ENCODE data around the gene L2HGDH. TPM values are rescaled to one million over a fixed set of nuclear protein-coding genes. Genes with fewer than 3 reads are reported as not detected.

Gene L2HGDH
- polyA plus RNA-seq, 1 of the 3 experiments (the other 2 are of a cell fraction), result 8.4 TPM

DNA sequence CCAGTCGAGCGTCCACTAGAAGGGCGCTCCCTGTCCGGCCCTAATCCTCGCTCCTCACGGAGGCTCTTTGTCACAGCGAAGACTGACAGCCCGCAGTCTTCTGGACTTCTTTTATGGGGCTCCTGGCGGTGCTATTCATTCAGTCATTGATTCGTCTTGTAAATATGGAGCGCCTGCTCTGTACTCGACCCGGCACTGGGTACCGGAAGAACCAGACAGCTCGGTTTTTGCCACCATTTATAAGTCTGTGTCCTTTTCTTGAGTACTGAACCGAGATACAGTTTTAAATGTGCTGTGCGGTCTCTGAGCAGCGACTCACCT lies 665 bp upstream of the L2HGDH start:
- ChIA-PET CTCF (interaction anchor here (0.9 to 3.8 kb wide), 5 partner anchors 9 to 229 kb away, joined by 3 to 25 read pairs (median 7); partner anchors contain the start of gene MAP4K5), POLR2A (interaction anchor here (0.9 to 2.0 kb wide), 7 partner anchors 8 to 247 kb away, joined by 3 to 7 read pairs (median 4); partner anchors contain the start of genes ATL1, CDKL1, MAP4K5 and VCPKMT)
- H3K4me3 ChIP-seq (ENCODE audit: low read depth in 2 of 2, low read length in 1 of 2), result peak overlapping the region; percentile 64 to 69
- TF ChIP-seq, protein P1, sequence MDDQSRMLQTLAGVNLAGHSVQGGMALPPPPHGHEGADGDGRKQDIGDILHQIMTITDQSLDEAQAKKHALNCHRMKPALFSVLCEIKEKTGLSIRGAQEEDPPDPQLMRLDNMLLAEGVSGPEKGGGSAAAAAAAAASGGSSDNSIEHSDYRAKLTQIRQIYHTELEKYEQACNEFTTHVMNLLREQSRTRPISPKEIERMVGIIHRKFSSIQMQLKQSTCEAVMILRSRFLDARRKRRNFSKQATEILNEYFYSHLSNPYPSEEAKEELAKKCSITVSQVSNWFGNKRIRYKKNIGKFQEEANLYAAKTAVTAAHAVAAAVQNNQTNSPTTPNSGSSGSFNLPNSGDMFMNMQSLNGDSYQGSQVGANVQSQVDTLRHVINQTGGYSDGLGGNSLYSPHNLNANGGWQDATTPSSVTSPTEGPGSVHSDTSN (IDR thresholded peaks at IDR 0.05), result peak; percentile 44; the same call in 1 of the 2 replicates
- TF ChIP-seq TEAD4 (IDR thresholded peaks at IDR 0.05; ENCODE audit: borderline replicate concordance, insufficient read depth), result no peak
- peak; percentile 35; the same call in 1 of the 2 replicates for TF ChIP-seq YY1 (IDR thresholded peaks at IDR 0.05; ENCODE audit: low read depth)
- TF ChIP-seq POLR2AphosphoS5 (IDR thresholded peaks at IDR 0.05; ENCODE audit: low read depth, low read length), result peak; percentile 78; the same call in 1 of the 2 replicates
- TF ChIP-seq GATA2 (CRISPR knock-in tag; IDR thresholded peaks at IDR 0.05), result no peak
- WGBS (ENCODE audit: low lambda C conversion rate), result under 1% methylated on average over 15 of the region's 18 CpGs
- no peaks in the 10 kb centered on the region for H3K27me3 ChIP-seq (ENCODE audit: insufficient read depth)
- no peak for DNase-seq
- H3K79me2 ChIP-seq (ENCODE audit: insufficient read depth), result peaks cover 55% of the 10 kb centered on the region
- peak overlapping the region; percentile 71 for H2AFZ ChIP-seq (ENCODE audit: low read depth)
- no peaks in the 10 kb centered on the region for H3K9me3 ChIP-seq
- H3K9ac ChIP-seq, result peak overlapping the region; percentile 78
- H3K4me1 ChIP-seq (ENCODE audit: control insufficient read depth in 1 of 2, insufficient read depth in 2 of 2, low read depth in 1 of 2, low read length in 1 of 2), result peaks cover 6 to 7% of the 10 kb centered on the region in 2 experiments; a peak in 2 of 4 replicates
- peak overlapping the region; percentile 91 for H3K4me2 ChIP-seq
- peak overlapping the region; percentile 81 to 89 for H3K27ac ChIP-seq (ENCODE audit: low read depth in 2 of 2, low read length in 1 of 2)
- H3K9me2 ChIP-seq, result peaks cover 1% of the 10 kb centered on the region; the same call in 1 of the 2 replicates
- no peaks in the 10 kb centered on the region for H4K20me1 ChIP-seq (ENCODE audit: insufficient read depth)
- H3K36me3 ChIP-seq (replicated peaks in 1 of 2; ENCODE audit: control insufficient read depth in 1 of 2, insufficient read depth in 2 of 2, low read length in 1 of 2), result peaks cover 0 to 17% of the 10 kb centered on the region in 2 experiments
- peaks cover 2% of the 10 kb centered on the region for H3F3A ChIP-seq (replicated peaks; ENCODE audit: insufficient read depth)

DNA sequence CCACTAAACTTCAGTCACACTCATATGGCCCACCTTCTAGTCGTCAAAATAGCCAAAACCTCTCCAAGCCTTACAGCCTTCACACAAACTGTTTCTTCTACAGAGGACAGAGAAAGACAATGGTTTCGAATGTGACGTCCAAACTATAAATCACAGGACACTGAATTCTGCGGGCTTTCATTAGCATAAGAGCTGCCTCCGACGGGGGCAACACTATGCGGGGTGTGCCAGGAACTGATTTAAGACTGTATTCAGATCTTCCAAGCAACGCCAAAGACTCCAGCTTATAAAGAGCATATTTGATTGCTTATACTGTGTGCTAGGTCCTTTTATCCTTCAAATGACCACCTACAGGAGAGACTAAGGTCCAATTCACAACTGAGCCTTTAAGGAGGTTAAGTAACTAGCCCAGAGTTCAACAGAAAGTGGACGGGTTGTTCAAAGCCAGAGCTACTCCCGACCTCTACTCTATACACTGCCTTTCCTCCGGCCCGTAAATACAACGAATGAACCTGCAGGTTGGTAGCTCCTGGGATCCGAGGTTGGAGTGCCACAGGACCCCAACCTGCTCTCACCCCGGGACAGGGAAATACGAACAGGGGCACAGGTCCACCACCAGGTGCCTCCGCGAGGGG lies 575 bp downstream of the L2HGDH start:
- peaks cover 3% of the 10 kb centered on the region; the same call in 1 of the 2 replicates for H3K9me2 ChIP-seq
- peaks cover 6 to 7% of the 10 kb centered on the region in 2 experiments; a peak in 2 of 4 replicates for H3K4me1 ChIP-seq (ENCODE audit: control insufficient read depth in 1 of 2, insufficient read depth in 2 of 2, low read depth in 1 of 2, low read length in 1 of 2)
- TF ChIP-seq, protein P2, sequence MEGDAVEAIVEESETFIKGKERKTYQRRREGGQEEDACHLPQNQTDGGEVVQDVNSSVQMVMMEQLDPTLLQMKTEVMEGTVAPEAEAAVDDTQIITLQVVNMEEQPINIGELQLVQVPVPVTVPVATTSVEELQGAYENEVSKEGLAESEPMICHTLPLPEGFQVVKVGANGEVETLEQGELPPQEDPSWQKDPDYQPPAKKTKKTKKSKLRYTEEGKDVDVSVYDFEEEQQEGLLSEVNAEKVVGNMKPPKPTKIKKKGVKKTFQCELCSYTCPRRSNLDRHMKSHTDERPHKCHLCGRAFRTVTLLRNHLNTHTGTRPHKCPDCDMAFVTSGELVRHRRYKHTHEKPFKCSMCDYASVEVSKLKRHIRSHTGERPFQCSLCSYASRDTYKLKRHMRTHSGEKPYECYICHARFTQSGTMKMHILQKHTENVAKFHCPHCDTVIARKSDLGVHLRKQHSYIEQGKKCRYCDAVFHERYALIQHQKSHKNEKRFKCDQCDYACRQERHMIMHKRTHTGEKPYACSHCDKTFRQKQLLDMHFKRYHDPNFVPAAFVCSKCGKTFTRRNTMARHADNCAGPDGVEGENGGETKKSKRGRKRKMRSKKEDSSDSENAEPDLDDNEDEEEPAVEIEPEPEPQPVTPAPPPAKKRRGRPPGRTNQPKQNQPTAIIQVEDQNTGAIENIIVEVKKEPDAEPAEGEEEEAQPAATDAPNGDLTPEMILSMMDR (IDR thresholded peaks at IDR 0.05), result peak; percentile 51
- no peak for TF ChIP-seq FOXJ3 (CRISPR knock-in tag; IDR thresholded peaks at IDR 0.05)
- ChIA-PET CTCF (interaction anchor here (0.5 to 3.8 kb wide), 15 partner anchors 10 to 1077 kb away, joined by 3 to 25 read pairs (median 3); partner anchors contain the start of gene MAP4K5), POLR2A (interaction anchor here (0.9 to 2.0 kb wide), 6 partner anchors 10 to 250 kb away, joined by 3 to 7 read pairs (median 4); partner anchors contain the start of genes CDKL1 and VCPKMT)
- DNase-seq, result peak; percentile 87
- 10% methylated on average over 13 of the region's 18 CpGs for WGBS (ENCODE audit: low lambda C conversion rate)
- peak overlapping the region; percentile 64 to 69 for H3K4me3 ChIP-seq (ENCODE audit: low read depth in 2 of 2, low read length in 1 of 2)
- H3K27me3 ChIP-seq (ENCODE audit: insufficient read depth), result no peaks in the 10 kb centered on the region
- H2AFZ ChIP-seq (ENCODE audit: low read depth), result peak overlapping the region; percentile 94
- peaks cover 0 to 14% of the 10 kb centered on the region in 2 experiments for H3K36me3 ChIP-seq (replicated peaks in 1 of 2; ENCODE audit: control insufficient read depth in 1 of 2, insufficient read depth in 2 of 2, low read length in 1 of 2)
- peak overlapping the region; percentile 53 to 89; a peak in 3 of 4 replicates for H3K27ac ChIP-seq (ENCODE audit: low read depth in 2 of 2, low read length in 1 of 2)
- peak overlapping the region; percentile 91 for H3K4me2 ChIP-seq
- no peaks in the 10 kb centered on the region for H3K9me3 ChIP-seq
- H3F3A ChIP-seq (replicated peaks; ENCODE audit: insufficient read depth), result no peaks in the 10 kb centered on the region
- H3K9ac ChIP-seq, result peak overlapping the region; percentile 78
- no peaks in the 10 kb centered on the region for H4K20me1 ChIP-seq (ENCODE audit: insufficient read depth)
- H3K79me2 ChIP-seq (ENCODE audit: insufficient read depth), result peaks cover 47% of the 10 kb centered on the region
